Loucy (cell line): Measurements from ENCODE around the gene NCKAP5.

Source experiments
- H2AFZ ChIP-seq: fragments of 200-600 bp; sonication (generic); 2 replicates; pipeline ENCODE4 v1.6.0; 2016; ENCODE audit warnings: antibody characterized with exemption, mild to moderate bottlenecking, low read length, moderate library complexity
- H3F3A ChIP-seq: fragments of 200-600 bp; 2 replicates; pipeline ENCODE4 v1.6.0; 2016; ENCODE audit warnings: antibody characterized with exemption, low read depth, mild to moderate bottlenecking
- H3K27me3 ChIP-seq: fragments of 200-600 bp; sonication (generic); 2 replicates; pipeline ENCODE4 v1.6.1; 2014; ENCODE audit warnings: low read length, mild to moderate bottlenecking; ENCODE audit not compliant: insufficient read depth, poor library complexity, severe bottlenecking
- H3K36me3 ChIP-seq: fragments of 200-600 bp; sonication (generic); 2 replicates; pipeline ENCODE4 v1.6.1; 2016; ENCODE audit warnings: low read length; ENCODE audit not compliant: insufficient read depth
- H3K4me1 ChIP-seq: fragments of 200-600 bp; sonication (generic); 2 replicates; pipeline ENCODE4 v1.5.1; 2014; ENCODE audit warnings: low read length, mild to moderate bottlenecking; ENCODE audit not compliant: insufficient read depth, poor library complexity, severe bottlenecking
- H3K4me2 ChIP-seq: fragments of 200-600 bp; sonication (generic); 2 replicates; pipeline ENCODE4 v1.6.0; 2014; ENCODE audit warnings: antibody characterized with exemption, low read length, low read depth, mild to moderate bottlenecking; ENCODE audit not compliant: poor library complexity, severe bottlenecking
- H3K4me3 ChIP-seq: fragments of 200-600 bp; sonication (generic); 2 replicates; pipeline ENCODE4 v1.5.1; 2014; ENCODE audit warnings: low read length, mild to moderate bottlenecking, mixed read lengths; ENCODE audit not compliant: poor library complexity, severe bottlenecking
- H3K79me2 ChIP-seq: fragments of 200-600 bp; sonication (generic); 2 replicates; pipeline ENCODE4 v1.6.1; 2014; ENCODE audit warnings: low read length; ENCODE audit not compliant: insufficient read depth
- H3K9ac ChIP-seq: fragments of 200-600 bp; sonication (generic); 2 replicates; pipeline ENCODE4 v1.6.0; 2014; ENCODE audit warnings: mild to moderate bottlenecking, low read depth, low read length, moderate library complexity; ENCODE audit not compliant: poor library complexity, severe bottlenecking
- H3K9me2 ChIP-seq: fragments of 200-600 bp; sonication (generic); replicated peaks from 2 replicates; pipeline ENCODE4 v1.6.1; 2016; ENCODE audit warnings: low read depth, low read length, mixed read lengths
- H3K9me3 ChIP-seq: fragments of 200-600 bp; sonication (generic); 2 replicates; pipeline ENCODE4 v1.6.1; 2014; ENCODE audit warnings: mild to moderate bottlenecking, antibody characterized with exemption, low read length, low read depth; ENCODE audit not compliant: insufficient read depth
- H4K20me1 ChIP-seq: fragments of 200-600 bp; sonication (generic); 2 replicates; pipeline ENCODE4 v1.6.0; 2014; ENCODE audit warnings: antibody characterized with exemption, low read length, mild to moderate bottlenecking; ENCODE audit not compliant: insufficient read depth, poor library complexity, severe bottlenecking
- EZH2phosphoT487 ChIP-seq: fragments of 200-600 bp; IDR thresholded peaks from 2 replicates; pipeline ENCODE4 v1.6.1; 2018; ENCODE audit warnings: antibody characterized with exemption, mild to moderate bottlenecking, moderate library complexity, borderline replicate concordance
- TF ChIP-seq, protein P1 (sequence below): fragments of 200-600 bp; sonication (generic); conservative IDR thresholded peaks from 2 replicates; pipeline ENCODE4 v1.5.1; 2014; ENCODE audit warnings: mild to moderate bottlenecking, antibody characterized with exemption, low read length

The NCKAP5 gene

GRCh38 chr2:133552821-133553220 is 15.4 kb downstream of the NCKAP5 start:
- H2AFZ ChIP-seq: no peak overlapping the region
- H3K36me3 ChIP-seq: no peaks in the 10 kb centered on the region
- no peaks in the 10 kb centered on the region for H3K27me3 ChIP-seq
- no peaks in the 10 kb centered on the region for H4K20me1 ChIP-seq
- no peaks in the 10 kb centered on the region for H3K9me3 ChIP-seq
- no peaks in the 10 kb centered on the region for H3K79me2 ChIP-seq
- H3K9me2 ChIP-seq: no peaks in the 10 kb centered on the region
- no peak overlapping the region for H3K9ac ChIP-seq
- H3K4me1 ChIP-seq: no peaks in the 10 kb centered on the region
- no peak overlapping the region for H3K4me2 ChIP-seq
- no peak overlapping the region for H3K4me3 ChIP-seq
- H3F3A ChIP-seq: no peaks in the 10 kb centered on the region
- TF ChIP-seq, protein P1, sequence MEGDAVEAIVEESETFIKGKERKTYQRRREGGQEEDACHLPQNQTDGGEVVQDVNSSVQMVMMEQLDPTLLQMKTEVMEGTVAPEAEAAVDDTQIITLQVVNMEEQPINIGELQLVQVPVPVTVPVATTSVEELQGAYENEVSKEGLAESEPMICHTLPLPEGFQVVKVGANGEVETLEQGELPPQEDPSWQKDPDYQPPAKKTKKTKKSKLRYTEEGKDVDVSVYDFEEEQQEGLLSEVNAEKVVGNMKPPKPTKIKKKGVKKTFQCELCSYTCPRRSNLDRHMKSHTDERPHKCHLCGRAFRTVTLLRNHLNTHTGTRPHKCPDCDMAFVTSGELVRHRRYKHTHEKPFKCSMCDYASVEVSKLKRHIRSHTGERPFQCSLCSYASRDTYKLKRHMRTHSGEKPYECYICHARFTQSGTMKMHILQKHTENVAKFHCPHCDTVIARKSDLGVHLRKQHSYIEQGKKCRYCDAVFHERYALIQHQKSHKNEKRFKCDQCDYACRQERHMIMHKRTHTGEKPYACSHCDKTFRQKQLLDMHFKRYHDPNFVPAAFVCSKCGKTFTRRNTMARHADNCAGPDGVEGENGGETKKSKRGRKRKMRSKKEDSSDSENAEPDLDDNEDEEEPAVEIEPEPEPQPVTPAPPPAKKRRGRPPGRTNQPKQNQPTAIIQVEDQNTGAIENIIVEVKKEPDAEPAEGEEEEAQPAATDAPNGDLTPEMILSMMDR: no peak
- no peak for TF ChIP-seq EZH2phosphoT487

DNA sequence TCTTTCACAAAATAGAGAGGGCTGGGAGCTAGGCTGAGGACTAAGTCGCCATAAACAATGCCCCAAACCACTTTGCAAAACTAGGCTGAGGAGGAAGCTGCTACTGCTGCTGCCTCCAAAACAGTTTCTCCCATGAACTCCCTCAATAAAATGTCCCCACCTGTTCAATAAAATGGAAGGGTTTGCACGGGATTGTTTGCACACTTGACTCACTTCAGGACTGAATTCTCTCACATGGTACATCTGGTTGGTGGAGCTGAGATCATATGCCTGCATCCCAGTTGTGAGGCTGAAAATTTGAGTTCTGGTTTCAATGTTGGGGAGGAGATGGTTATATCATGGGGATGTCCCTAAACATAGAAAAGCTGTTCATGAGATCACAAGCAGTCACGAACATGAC is 26.5 kb downstream of the NCKAP5 start:
- Histone ChIP-seq H4K20me1 (no peaks in the 10 kb centered on the region), H3K36me3 (no peaks in the 10 kb centered on the region), H3K4me2 (no peak overlapping the region), H3K9me2 (no peaks in the 10 kb centered on the region), H3K9ac (no peak overlapping the region), H2AFZ (no peak overlapping the region), H3K9me3 (peaks cover 3% of the 10 kb centered on the region; the same call in 1 of the 2 replicates), H3K79me2 (no peaks in the 10 kb centered on the region), H3K27me3 (no peaks in the 10 kb centered on the region), H3K4me3 (no peak overlapping the region), H3F3A (no peaks in the 10 kb centered on the region), H3K4me1 (no peaks in the 10 kb centered on the region)
- TF ChIP-seq, protein P1: no peak
- no peak for TF ChIP-seq EZH2phosphoT487

- no peak overlapping the region for H3K4me3 ChIP-seq
- peaks cover 3% of the 10 kb centered on the region; the same call in 1 of the 2 replicates for H3K9me3 ChIP-seq
- TF ChIP-seq, protein P1: no peak
- no peak for TF ChIP-seq EZH2phosphoT487
- no peak overlapping the region for H3K4me2 ChIP-seq
- no peak overlapping the region for H3K9ac ChIP-seq
- no peaks in the 10 kb centered on the region for H3K36me3 ChIP-seq
- no peak overlapping the region for H2AFZ ChIP-seq
- no peaks in the 10 kb centered on the region for H3K9me2 ChIP-seq
- no peaks in the 10 kb centered on the region for H3F3A ChIP-seq
- H3K79me2 ChIP-seq: no peaks in the 10 kb centered on the region
- no peaks in the 10 kb centered on the region for H3K27me3 ChIP-seq
- no peaks in the 10 kb centered on the region for H3K4me1 ChIP-seq
- H4K20me1 ChIP-seq: no peaks in the 10 kb centered on the region
Observed at GRCh38 chr2:133541376-133541775, 26.9 kb downstream of the NCKAP5 start.
